Mucosa of rectum (tissue), 2 donors: ENCODE results near the gene IGFL3.
"Not testable (repeated sequence)": the region's sequence is repeated elsewhere in the genome, so short reads cannot be mapped to it uniquely, and the experiment has no call there.

Experiments
- H3K27ac ChIP-seq, 2 donors: one replicate each; pipeline ENCODE4 v1.7.0; 2013; ENCODE audit warnings: inconsistent platforms in 2 of 2, low read depth in 2 of 2, low read length in 2 of 2
- H3K27me3 ChIP-seq, 2 donors: one replicate each; pipeline ENCODE4 v1.7.0; 2013; ENCODE audit warnings: low read length in 2 of 2; ENCODE audit not compliant: control insufficient read depth in 2 of 2, insufficient read depth in 2 of 2
- H3K36me3 ChIP-seq, 2 donors: one replicate each; pipeline ENCODE4 v1.7.0; 2013; ENCODE audit warnings: low read length in 2 of 2; ENCODE audit not compliant: control insufficient read depth in 2 of 2, insufficient read depth in 2 of 2
- H3K4me1 ChIP-seq, 2 donors: one replicate each; pipeline ENCODE4 v1.7.0; 2013; ENCODE audit warnings: low read length in 2 of 2, mild to moderate bottlenecking in 1 of 2; ENCODE audit not compliant: control insufficient read depth in 2 of 2, insufficient read depth in 2 of 2
- H3K4me3 ChIP-seq, 2 donors: one replicate each; pipeline ENCODE4 v1.7.0; 2013; ENCODE audit warnings: low read length in 2 of 2
- H3K9ac ChIP-seq, 2 donors: one replicate each; pipeline ENCODE4 v1.7.0; 2013; ENCODE audit warnings: low read length in 2 of 2, low read depth in 1 of 2, mild to moderate bottlenecking in 1 of 2
- H3K9me3 ChIP-seq, 2 donors: one replicate each; pipeline ENCODE4 v1.7.0; 2013; ENCODE audit warnings: low read length in 2 of 2; ENCODE audit not compliant: control insufficient read depth in 2 of 2
- donor health status: healthy.
- donor health status: Normal muscosa, but diverticular disease.

The IGFL3 gene

GRCh38 chr19:46124638-46125115 lies at the start of gene IGFL3:
TSS of gene IGFL3 (minus strand) at chr19:46124688. CDS start at chr19:46124649, 39 bp downstream.
- Histone ChIP-seq H3K4me3 (no peak within 1 kb of the TSS), H3K9me3 (no peaks in the 10 kb centered on the region), H3K27me3 (peaks cover 0 to 8% of the 10 kb centered on the region in 2 donors), H3K27ac (no peak within 1 kb of the TSS), H3K36me3 (no peaks in the 10 kb centered on the region), H3K4me1 (no peaks in the 10 kb centered on the region), H3K9ac (no peak within 1 kb of the TSS)

- Histone ChIP-seq H3K4me3 (no peak overlapping the region), H3K27ac (no peak overlapping the region), H3K9ac (no peak overlapping the region), H3K27me3 (peaks cover 5 to 7% of the 10 kb centered on the region in 2 donors), H3K4me1 (no peaks in the 10 kb centered on the region), H3K9me3 (no peaks in the 10 kb centered on the region), H3K36me3 (no peaks in the 10 kb centered on the region)
These were observed 49.5 kb upstream of the IGFL3 start for GRCh38 chr19:46173886-46174480.

DNA sequence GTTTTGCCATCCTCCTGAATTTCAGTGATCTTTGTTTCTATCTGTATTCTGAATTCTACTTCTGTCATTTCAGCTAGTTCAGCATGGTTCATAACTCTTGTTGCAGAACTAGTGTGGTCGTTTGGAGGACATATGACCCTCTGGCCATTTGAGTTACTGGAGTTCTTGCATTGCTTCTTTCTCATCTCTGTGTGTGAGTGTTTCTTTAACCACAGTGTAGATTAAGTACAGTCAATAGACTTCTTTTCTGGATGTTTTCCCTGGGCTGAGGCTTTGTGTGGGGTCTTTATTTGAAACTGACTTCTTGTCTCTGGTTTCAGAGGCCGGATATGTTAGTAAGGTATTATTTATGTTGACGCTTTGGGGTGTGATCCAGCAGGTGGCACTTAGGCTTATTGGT lies 38.2 kb upstream of the IGFL3 start:
- no peak overlapping the region for H3K27ac ChIP-seq
- no peaks in the 10 kb centered on the region for H3K9me3 ChIP-seq
- H3K9ac ChIP-seq, result no peak overlapping the region
- no peak overlapping the region for H3K4me3 ChIP-seq
- H3K27me3 ChIP-seq, result no peaks in the 10 kb centered on the region
- H3K4me1 ChIP-seq, result peaks cover 4 to 13% of the 10 kb centered on the region in 2 donors
- no peaks in the 10 kb centered on the region for H3K36me3 ChIP-seq

DNA sequence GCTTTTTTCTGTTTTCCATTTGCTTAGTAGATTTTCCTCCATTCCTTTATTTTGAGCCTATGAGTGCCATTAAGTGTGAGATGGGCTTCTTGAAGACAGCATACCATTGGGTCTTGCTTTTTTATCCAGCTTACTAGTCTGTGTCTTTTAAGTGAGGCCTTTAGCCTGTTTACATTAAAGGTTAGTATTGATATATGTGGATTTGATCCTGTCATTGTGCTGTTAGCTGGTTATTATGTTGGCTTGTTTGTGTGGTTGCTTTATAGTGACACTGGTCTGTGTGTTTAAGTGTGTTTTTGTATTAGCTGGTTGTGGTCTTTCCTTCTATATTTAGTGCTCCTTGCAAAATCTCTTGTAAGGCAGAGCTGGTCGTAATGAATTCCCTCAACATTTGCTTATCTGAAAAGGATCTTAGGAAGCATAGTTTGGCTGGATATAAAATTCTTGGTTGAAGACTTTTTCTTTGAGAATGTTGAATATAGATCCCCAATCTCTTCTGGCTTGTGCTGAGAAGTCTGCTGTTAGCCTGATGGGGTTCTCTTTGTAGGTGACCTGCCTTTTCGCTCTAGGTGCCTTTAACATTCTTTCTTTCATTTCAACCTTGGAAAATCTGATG lies 37.3 kb upstream of the IGFL3 start:
- not testable (repeated sequence) for H3K9ac ChIP-seq, H3K9me3 ChIP-seq, H3K36me3 ChIP-seq, H3K27ac ChIP-seq, H3K27me3 ChIP-seq, H3K4me3 ChIP-seq
- H3K4me1 ChIP-seq, result peaks cover 4 to 13% of the 10 kb centered on the region in 2 donors

- Histone ChIP-seq H3K9me3 (no peaks in the 10 kb centered on the region), H3K9ac (no peak overlapping the region), H3K4me1 (peaks cover 4 to 13% of the 10 kb centered on the region in 2 donors), H3K27ac (peak overlapping the region; percentile 56 to 63), H3K36me3 (no peaks in the 10 kb centered on the region), H3K27me3 (no peaks in the 10 kb centered on the region), H3K4me3 (peak overlapping the region in 1 of 2 donors; percentile 22)
These were observed 35.8 kb upstream of the IGFL3 start for GRCh38 chr19:46160233-46160775.

DNA sequence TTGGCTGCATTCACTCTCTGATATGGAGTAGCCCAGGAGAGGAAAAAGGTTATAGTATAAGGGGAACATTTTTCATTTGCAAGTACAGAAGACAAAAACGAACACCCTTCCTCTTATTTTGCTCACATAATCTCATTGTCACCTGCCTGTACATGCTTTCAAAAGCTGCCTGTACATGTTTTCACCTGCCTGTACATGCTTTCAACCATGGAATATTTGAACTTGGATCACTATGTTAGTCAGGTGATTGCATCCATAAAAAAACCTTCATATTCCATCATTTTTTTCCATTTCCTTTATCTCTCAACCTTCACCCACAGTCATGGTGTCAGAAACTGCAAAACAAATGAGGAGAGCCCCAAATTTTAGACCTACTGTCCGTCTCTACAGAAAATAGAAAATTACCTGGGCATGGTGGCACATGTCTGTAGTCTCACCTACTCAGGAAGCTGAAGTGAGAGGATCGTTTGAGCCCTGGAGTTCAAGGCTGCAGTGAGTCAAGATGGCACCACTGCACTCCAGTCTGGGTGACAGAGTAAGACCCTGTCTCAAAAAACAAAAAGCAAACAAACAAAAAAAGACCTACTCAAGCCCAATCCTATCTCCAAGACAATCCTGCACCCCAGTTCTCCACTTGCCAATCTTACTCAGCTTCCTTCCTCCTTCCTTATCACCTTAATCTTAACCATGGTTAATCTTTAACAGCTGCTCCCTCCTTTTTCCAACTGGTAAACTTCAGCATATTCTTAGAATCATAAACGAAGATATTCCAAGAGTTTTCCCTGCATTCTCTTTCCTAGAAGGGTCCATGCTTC lies 35.1 kb upstream of the IGFL3 start:
- no peaks in the 10 kb centered on the region for H3K27me3 ChIP-seq
- no peaks in the 10 kb centered on the region for H3K9me3 ChIP-seq

GRCh38 chr19:46155237-46155636 lies 30.7 kb upstream of the IGFL3 start:
- H3K4me1 ChIP-seq, result peaks cover under 1 to 10% of the 10 kb centered on the region in 2 donors
- H3K4me3 ChIP-seq, result no peak overlapping the region
- no peak overlapping the region for H3K27ac ChIP-seq
- no peak overlapping the region for H3K9ac ChIP-seq
- H3K9me3 ChIP-seq, result no peaks in the 10 kb centered on the region
- H3K36me3 ChIP-seq, result no peaks in the 10 kb centered on the region
- H3K27me3 ChIP-seq, result no peaks in the 10 kb centered on the region

More for the DNA sequence above, 35.1 kb upstream of the IGFL3 start:
- Histone ChIP-seq H3K36me3 (no peaks in the 10 kb centered on the region), H3K4me3 (peak overlapping the region in 1 of 2 donors; percentile 20), H3K27ac (peak overlapping the region; percentile 56 to 63), H3K9ac (no peak overlapping the region), H3K4me1 (peaks cover 4 to 13% of the 10 kb centered on the region in 2 donors)

DNA sequence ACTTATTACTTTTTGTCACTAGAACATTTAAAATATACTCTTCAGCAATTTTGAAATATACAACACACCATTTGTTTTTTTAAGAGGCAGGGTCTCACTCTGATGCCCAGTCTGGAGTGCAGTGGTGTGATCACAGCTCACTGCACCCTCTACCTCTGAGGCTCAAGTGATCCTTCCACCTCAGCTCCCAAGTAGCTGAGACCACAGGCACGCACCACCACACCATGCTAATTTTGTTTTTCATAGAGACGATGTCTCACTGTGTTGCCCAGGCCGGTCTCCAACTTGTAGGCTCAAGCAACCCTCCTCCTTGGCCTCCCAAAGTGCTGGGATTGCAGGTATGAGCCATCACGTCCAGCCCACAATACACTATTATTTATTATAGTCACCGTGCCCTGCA lies 26.1 kb upstream of the IGFL3 start:
- H3K27ac ChIP-seq, result no peak overlapping the region
- no peak overlapping the region for H3K9ac ChIP-seq
- H3K4me1 ChIP-seq, result no peaks in the 10 kb centered on the region
- no peaks in the 10 kb centered on the region for H3K27me3 ChIP-seq
- no peaks in the 10 kb centered on the region for H3K36me3 ChIP-seq
- no peak overlapping the region for H3K4me3 ChIP-seq
- H3K9me3 ChIP-seq, result no peaks in the 10 kb centered on the region

GRCh38 chr19:46147791-46148288 lies 23.4 kb upstream of the IGFL3 start, which contains the start of gene IGFL2:
TSS of gene IGFL2 (plus strand) at chr19:46148238. CDS start at chr19:46148279, 41 bp downstream.
- H3K9me3 ChIP-seq, result no peaks in the 10 kb centered on the region
- no peak within 1 kb of the TSS for H3K27ac ChIP-seq
- no peaks in the 10 kb centered on the region for H3K27me3 ChIP-seq
- H3K4me3 ChIP-seq, result no peak within 1 kb of the TSS
- no peaks in the 10 kb centered on the region for H3K36me3 ChIP-seq
- peaks cover 0 to 4% of the 10 kb centered on the region in 2 donors for H3K4me1 ChIP-seq
- H3K9ac ChIP-seq, result no peak within 1 kb of the TSS
